HepG2 (cell line): ENCODE measurements around the gene TEDC1. TPM values are rescaled to one million over a fixed set of nuclear protein-coding genes. Genes with fewer than 3 reads are reported as not detected.

Source experiments
- AGO1 ChIP-seq: fragments of 200-400 bp; formaldehyde crosslinking; IDR thresholded peaks from 2 replicates; pipeline ENCODE4 v1.6.1; 2017; ENCODE audit warnings: mild to moderate bottlenecking, low read depth, low read length, moderate library complexity; ENCODE audit not compliant: poor library complexity, severe bottlenecking
- AGO2 ChIP-seq: fragments of 200-400 bp; formaldehyde crosslinking; optimal IDR thresholded peaks from 2 replicates; pipeline ENCODE3; 2017; ENCODE audit warnings: mild to moderate bottlenecking, low read depth, low read length, moderate library complexity
- DPF2 ChIP-seq: sonication (generic); formaldehyde crosslinking; IDR thresholded peaks from 2 replicates; pipeline ENCODE4 v1.4.0; 2020; ENCODE audit warnings: mild to moderate bottlenecking, low read depth, missing genetic modification reagents, borderline replicate concordance
- KLF11 ChIP-seq: IDR thresholded peaks from 2 replicates; pipeline ENCODE4 v1.6.1; 2016; ENCODE audit warnings: missing compliant biosample characterization
- NFRKB ChIP-seq: fragments of 450-650 bp; IDR thresholded peaks from 2 replicates; pipeline ENCODE4 v1.6.1; 2017
- NR2F6 ChIP-seq, 2 experiments: IDR thresholded peaks; 2 replicates each; pipeline ENCODE4 v1.6.1; 2016; ENCODE audit warnings: antibody characterized with exemption in 1 of 2, mild to moderate bottlenecking in 1 of 2
- RBFOX2 ChIP-seq: fragments of 200-400 bp; formaldehyde crosslinking; IDR thresholded peaks from 2 replicates; pipeline ENCODE4 v1.6.1; 2017; ENCODE audit warnings: low read depth, mild to moderate bottlenecking, low read length
- SETDB1 ChIP-seq: sonication (generic); formaldehyde crosslinking; IDR thresholded peaks from 2 replicates; pipeline ENCODE4 v1.5.1; 2020; ENCODE audit warnings: missing genetic modification reagents, mild to moderate bottlenecking, borderline replicate concordance
- SRSF1 ChIP-seq: fragments of 200-400 bp; formaldehyde crosslinking; optimal IDR thresholded peaks from 2 replicates; pipeline ENCODE3; 2017; ENCODE audit warnings: mild to moderate bottlenecking, low read depth, low read length, moderate library complexity
- TBX2 ChIP-seq: sonication (generic); formaldehyde crosslinking; IDR thresholded peaks from 2 replicates; pipeline ENCODE4 v1.5.0; 2020; ENCODE audit warnings: missing genetic modification reagents, mild to moderate bottlenecking, borderline replicate concordance
- ZFAT ChIP-seq: sonication (generic); formaldehyde crosslinking; conservative IDR thresholded peaks from 2 replicates; pipeline ENCODE4 v1.8.1; 2023; ENCODE audit warnings: missing genetic modification reagents, inconsistent platforms
- ZIK1 ChIP-seq: sonication (generic); formaldehyde crosslinking; IDR thresholded peaks from 2 replicates; pipeline ENCODE4 v1.5.0; 2020; ENCODE audit warnings: mild to moderate bottlenecking, low read depth, missing genetic modification reagents, borderline replicate concordance
- ZNF24 ChIP-seq: fragments of 450-650 bp; IDR thresholded peaks from 2 replicates; pipeline ENCODE4 v1.6.1; 2017; ENCODE audit warnings: antibody characterized with exemption, mild to moderate bottlenecking
- ZNF354B ChIP-seq: sonication (generic); formaldehyde crosslinking; IDR thresholded peaks from 2 replicates; pipeline ENCODE4 v1.8.0; 2022; ENCODE audit warnings: mild to moderate bottlenecking, missing genetic modification reagents
- ZNF430 ChIP-seq: sonication (generic); formaldehyde crosslinking; IDR thresholded peaks from 2 replicates; pipeline ENCODE4 v1.9.0; 2021; ENCODE audit warnings: mild to moderate bottlenecking, missing genetic modification reagents
- ZNF446 ChIP-seq: sonication (generic); formaldehyde crosslinking; IDR thresholded peaks from 2 replicates; pipeline ENCODE4 v1.5.0; 2020; ENCODE audit warnings: mild to moderate bottlenecking, missing genetic modification reagents
- ZNF747 ChIP-seq: sonication (generic); formaldehyde crosslinking; IDR thresholded peaks from 2 replicates; pipeline ENCODE4 v1.8.1; 2023; ENCODE audit warnings: missing genetic modification reagents, mild to moderate bottlenecking, borderline replicate concordance
- ZNF772 ChIP-seq: sonication (generic); formaldehyde crosslinking; IDR thresholded peaks from 2 replicates; pipeline ENCODE4 v1.5.0; 2020; ENCODE audit warnings: mild to moderate bottlenecking, missing genetic modification reagents
- polyA plus RNA-seq, 8 experiments: library from polyadenylated mRNA; depleted of rRNA in 3 of 8; stranded (reverse) in 7 of 8; unstranded in 1 of 8; fragments of >200 nt; fragmentation: Illumina TruSeq in 4 of 8; extraction: Trizol in 4 of 8; gene quantifications; 2 replicates each; pipeline versions ENCODE4 v1.2.1 to v1.2.3, GENCODE V29; 2011 to 2016; ENCODE audit warnings: low read depth in 4 of 8, missing spikeins in 1 of 8, mixed read lengths in 1 of 8; ENCODE audit not compliant: insufficient read depth in 1 of 8
- total RNA-seq, 5 experiments: library from RNA; depleted of rRNA; stranded (reverse); fragments of >200 nt; fragmentation: Illumina TruSeq; extraction: Trizol; gene quantifications; 2 replicates each; pipeline ENCODE4 v1.2.3, GENCODE V29; 2016; ENCODE audit warnings: low read depth in 1 of 5
- TF ChIP-seq, protein P1 (sequence below): sonication (generic); formaldehyde crosslinking; IDR thresholded peaks from 2 replicates; pipeline ENCODE4 v1.4.0; 2020; ENCODE audit warnings: missing genetic modification reagents, borderline replicate concordance
- TF ChIP-seq, protein P2 (sequence below): sonication (generic); formaldehyde crosslinking; IDR thresholded peaks from 2 replicates; pipeline ENCODE4 v1.8.0; 2022; ENCODE audit warnings: mild to moderate bottlenecking, missing genetic modification reagents, moderate library complexity
- TF ChIP-seq, protein P3 (sequence below): sonication (generic); formaldehyde crosslinking; IDR thresholded peaks from 2 replicates; pipeline ENCODE4 v1.4.0; 2020; ENCODE audit warnings: mild to moderate bottlenecking, missing genetic modification reagents
- TF ChIP-seq, protein P4 (sequence below): IDR thresholded peaks from 2 replicates; pipeline ENCODE4 v1.6.1; 2016; ENCODE audit warnings: low read depth
- TF ChIP-seq, protein P5 (sequence below): sonication (generic); formaldehyde crosslinking; IDR thresholded peaks from 2 replicates; pipeline ENCODE4; 2020; ENCODE audit warnings: missing genetic modification reagents, mild to moderate bottlenecking, borderline replicate concordance

The TEDC1 gene
- total and polyA plus RNA-seq, 2 of the 13 experiments (the other 11 are each of a cell fraction or from before 2014, with no cell fraction given) = 5.7 to 27.4 TPM

DNA sequence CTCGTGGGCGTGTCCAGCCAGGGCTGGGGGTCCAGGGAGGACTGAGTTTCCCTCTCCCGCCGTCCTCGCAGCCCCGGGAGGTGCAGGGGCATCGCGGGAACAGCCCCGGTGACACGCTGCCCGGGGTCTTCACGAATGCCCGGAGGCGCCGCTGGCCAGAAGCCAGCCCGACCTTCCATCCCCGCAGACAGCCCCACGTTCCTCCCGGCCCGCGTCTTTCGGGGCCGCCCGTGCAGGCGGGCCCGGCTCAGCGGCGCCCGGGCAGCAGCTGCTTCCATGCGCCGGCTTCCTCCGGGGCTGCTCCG lies 827 bp upstream of the TEDC1 start (continued):
- peak; percentile 66 for TF ChIP-seq AGO2
- TF ChIP-seq SRSF1 = peak; percentile 47
- TF ChIP-seq ZNF772 = no peak
- TF ChIP-seq, protein P1, sequence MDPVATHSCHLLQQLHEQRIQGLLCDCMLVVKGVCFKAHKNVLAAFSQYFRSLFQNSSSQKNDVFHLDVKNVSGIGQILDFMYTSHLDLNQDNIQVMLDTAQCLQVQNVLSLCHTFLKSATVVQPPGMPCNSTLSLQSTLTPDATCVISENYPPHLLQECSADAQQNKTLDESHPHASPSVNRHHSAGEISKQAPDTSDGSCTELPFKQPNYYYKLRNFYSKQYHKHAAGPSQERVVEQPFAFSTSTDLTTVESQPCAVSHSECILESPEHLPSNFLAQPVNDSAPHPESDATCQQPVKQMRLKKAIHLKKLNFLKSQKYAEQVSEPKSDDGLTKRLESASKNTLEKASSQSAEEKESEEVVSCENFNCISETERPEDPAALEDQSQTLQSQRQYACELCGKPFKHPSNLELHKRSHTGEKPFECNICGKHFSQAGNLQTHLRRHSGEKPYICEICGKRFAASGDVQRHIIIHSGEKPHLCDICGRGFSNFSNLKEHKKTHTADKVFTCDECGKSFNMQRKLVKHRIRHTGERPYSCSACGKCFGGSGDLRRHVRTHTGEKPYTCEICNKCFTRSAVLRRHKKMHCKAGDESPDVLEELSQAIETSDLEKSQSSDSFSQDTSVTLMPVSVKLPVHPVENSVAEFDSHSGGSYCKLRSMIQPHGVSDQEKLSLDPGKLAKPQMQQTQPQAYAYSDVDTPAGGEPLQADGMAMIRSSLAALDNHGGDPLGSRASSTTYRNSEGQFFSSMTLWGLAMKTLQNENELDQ (CRISPR knock-in tag) = no peak
- no peak for TF ChIP-seq NFRKB
- TF ChIP-seq ZNF24 = no peak
- TF ChIP-seq RBFOX2 = peak; percentile 25
- TF ChIP-seq, protein P2, sequence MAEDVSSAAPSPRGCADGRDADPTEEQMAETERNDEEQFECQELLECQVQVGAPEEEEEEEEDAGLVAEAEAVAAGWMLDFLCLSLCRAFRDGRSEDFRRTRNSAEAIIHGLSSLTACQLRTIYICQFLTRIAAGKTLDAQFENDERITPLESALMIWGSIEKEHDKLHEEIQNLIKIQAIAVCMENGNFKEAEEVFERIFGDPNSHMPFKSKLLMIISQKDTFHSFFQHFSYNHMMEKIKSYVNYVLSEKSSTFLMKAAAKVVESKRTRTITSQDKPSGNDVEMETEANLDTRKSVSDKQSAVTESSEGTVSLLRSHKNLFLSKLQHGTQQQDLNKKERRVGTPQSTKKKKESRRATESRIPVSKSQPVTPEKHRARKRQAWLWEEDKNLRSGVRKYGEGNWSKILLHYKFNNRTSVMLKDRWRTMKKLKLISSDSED (CRISPR knock-in tag) = no peak
- TF ChIP-seq, protein P3, sequence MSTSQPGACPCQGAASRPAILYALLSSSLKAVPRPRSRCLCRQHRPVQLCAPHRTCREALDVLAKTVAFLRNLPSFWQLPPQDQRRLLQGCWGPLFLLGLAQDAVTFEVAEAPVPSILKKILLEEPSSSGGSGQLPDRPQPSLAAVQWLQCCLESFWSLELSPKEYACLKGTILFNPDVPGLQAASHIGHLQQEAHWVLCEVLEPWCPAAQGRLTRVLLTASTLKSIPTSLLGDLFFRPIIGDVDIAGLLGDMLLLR (CRISPR knock-in tag) = no peak
- TF ChIP-seq, protein P4, sequence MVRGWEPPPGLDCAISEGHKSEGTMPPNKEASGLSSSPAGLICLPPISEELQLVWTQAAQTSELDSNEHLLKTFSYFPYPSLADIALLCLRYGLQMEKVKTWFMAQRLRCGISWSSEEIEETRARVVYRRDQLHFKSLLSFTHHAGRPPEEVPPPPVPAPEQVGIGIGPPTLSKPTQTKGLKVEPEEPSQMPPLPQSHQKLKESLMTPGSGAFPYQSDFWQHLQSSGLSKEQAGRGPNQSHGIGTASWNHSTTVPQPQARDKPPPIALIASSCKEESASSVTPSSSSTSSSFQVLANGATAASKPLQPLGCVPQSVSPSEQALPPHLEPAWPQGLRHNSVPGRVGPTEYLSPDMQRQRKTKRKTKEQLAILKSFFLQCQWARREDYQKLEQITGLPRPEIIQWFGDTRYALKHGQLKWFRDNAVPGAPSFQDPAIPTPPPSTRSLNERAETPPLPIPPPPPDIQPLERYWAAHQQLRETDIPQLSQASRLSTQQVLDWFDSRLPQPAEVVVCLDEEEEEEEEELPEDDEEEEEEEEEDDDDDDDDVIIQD (CRISPR knock-in tag) = no peak
- TF ChIP-seq ZNF354B = no peak
- no peak for TF ChIP-seq ZNF446 (CRISPR knock-in tag)
- no peak for TF ChIP-seq KLF11
- TF ChIP-seq, protein P5, sequence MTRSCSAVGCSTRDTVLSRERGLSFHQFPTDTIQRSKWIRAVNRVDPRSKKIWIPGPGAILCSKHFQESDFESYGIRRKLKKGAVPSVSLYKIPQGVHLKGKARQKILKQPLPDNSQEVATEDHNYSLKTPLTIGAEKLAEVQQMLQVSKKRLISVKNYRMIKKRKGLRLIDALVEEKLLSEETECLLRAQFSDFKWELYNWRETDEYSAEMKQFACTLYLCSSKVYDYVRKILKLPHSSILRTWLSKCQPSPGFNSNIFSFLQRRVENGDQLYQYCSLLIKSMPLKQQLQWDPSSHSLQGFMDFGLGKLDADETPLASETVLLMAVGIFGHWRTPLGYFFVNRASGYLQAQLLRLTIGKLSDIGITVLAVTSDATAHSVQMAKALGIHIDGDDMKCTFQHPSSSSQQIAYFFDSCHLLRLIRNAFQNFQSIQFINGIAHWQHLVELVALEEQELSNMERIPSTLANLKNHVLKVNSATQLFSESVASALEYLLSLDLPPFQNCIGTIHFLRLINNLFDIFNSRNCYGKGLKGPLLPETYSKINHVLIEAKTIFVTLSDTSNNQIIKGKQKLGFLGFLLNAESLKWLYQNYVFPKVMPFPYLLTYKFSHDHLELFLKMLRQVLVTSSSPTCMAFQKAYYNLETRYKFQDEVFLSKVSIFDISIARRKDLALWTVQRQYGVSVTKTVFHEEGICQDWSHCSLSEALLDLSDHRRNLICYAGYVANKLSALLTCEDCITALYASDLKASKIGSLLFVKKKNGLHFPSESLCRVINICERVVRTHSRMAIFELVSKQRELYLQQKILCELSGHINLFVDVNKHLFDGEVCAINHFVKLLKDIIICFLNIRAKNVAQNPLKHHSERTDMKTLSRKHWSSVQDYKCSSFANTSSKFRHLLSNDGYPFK (CRISPR knock-in tag) = no peak
- no peak for TF ChIP-seq ZFAT (CRISPR knock-in tag)
- no peak for TF ChIP-seq AGO1
- 0 out of 2 replicates have a peak, but pooled peaks have one; percentile 10 for TF ChIP-seq ZNF430 (CRISPR knock-in tag)
- TF ChIP-seq ZIK1 (CRISPR knock-in tag) = no peak
- TF ChIP-seq NR2F6 (IDR thresholded peaks at IDR 0.05) = no peak
- no peak for TF ChIP-seq NR2F6 (CRISPR knock-in tag; IDR thresholded peaks at IDR 0.05)
- no peak for TF ChIP-seq SETDB1
- no peak for TF ChIP-seq DPF2 (CRISPR knock-in tag)
- no peak for TF ChIP-seq TBX2
- TF ChIP-seq ZNF747 (CRISPR knock-in tag) = peak; percentile 12; the same call in 1 of the 2 replicates
